Kidney tubule cell (primary cell): Measurements from ENCODE around the gene JKAMP.
"Not testable (repeated sequence)": the region's sequence is repeated elsewhere in the genome, so short reads cannot be mapped to it uniquely, and the experiment has no call there.

Source experiments
- DNase-seq: peaks from one replicate; pipeline ENCODE4 v3.0.0-alpha.2; 2018; ENCODE audit warnings: low spot score

JKAMP gene, protein sequence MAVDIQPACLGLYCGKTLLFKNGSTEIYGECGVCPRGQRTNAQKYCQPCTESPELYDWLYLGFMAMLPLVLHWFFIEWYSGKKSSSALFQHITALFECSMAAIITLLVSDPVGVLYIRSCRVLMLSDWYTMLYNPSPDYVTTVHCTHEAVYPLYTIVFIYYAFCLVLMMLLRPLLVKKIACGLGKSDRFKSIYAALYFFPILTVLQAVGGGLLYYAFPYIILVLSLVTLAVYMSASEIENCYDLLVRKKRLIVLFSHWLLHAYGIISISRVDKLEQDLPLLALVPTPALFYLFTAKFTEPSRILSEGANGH

DNA sequence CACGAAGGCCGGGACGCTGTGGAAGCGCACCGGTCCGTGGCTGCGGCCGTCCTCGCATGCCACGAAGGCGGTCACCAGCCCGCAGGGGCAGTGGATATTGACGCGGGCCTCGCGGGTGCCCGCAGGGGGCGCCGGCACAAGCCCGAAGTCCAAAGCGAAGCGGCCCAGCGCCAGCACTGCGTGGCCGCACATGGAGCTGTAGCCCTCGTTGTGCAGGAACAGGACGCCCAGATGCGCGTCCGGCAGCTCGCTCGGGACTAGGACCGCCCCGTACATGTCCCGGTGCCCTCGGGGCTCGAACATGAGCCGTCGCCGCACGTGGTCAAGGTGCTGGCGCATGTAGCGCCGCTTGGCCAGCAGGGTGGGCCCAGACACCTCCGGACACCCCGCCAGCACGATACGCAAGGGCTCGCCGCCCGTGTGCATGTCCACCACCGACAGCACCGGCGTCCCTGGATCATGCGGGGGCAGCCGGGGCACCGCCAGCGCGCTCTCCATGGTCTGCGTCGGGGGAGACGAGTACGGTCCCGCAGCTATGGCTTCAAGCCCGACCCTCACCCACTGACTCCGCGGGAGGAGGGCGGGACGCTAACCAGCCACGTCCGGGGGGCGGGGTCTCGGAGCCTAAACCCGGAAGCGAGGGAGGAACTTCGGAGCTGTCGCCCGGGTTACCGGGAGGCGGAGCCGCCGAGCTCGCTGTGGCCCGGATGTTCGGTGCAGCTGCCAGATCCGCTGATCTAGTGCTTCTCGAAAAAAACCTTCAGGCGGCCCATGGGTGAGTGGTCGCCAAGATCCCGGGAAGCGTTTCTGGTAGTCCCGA lies at the start of gene JKAMP, which contains the start of gene L3HYPDH:
Gene JKAMP, plus strand, starts transcription at position 699 of the 820 bp plus-strand sequence. Its CDS starts 73 bp downstream, at position 772.
Gene L3HYPDH, minus strand, starts transcription at position 590 of the 820 bp plus-strand sequence. Its CDS starts 92 bp downstream, at position 498.
- DNase-seq = peak; percentile 96

DNA sequence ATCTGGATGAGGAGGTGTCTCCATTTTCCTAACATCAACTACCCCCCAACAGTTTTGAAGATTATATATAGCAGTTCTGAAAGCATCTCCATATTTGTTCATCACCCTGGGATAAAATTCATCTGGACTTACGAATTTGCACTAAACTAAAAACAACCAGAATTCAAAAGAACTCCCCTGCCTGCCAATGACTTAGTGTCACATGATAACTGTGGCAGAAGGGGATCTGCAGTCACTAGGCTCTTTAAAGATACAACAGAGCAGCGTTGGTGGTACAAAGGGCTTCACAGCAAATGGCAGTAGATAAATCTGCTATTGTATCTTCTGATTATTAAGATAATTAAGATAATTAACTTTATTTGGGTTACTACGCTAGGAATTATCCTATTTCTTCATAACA lies 49.2 kb upstream of the JKAMP start:
- no peak for DNase-seq

DNA sequence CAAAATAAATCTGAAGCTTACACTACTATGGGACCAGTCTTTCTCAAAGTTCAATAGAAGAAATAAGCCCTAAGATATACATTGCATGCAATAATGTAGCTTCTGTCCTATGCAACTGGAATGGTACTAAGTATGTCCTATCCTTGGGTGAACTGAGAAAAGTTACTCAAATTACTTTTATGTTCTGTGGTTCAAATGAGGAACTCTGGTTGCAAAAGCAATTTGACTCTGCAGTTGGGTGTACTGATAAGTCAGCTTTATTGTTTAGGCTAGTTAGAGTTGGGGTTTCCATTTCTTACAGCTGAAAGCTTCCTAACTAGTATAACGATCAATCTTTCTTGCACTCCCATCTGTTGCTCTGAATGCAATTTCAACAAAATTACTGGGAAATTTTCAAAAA lies 48.3 kb upstream of the JKAMP start:
- no peak for DNase-seq

DNA sequence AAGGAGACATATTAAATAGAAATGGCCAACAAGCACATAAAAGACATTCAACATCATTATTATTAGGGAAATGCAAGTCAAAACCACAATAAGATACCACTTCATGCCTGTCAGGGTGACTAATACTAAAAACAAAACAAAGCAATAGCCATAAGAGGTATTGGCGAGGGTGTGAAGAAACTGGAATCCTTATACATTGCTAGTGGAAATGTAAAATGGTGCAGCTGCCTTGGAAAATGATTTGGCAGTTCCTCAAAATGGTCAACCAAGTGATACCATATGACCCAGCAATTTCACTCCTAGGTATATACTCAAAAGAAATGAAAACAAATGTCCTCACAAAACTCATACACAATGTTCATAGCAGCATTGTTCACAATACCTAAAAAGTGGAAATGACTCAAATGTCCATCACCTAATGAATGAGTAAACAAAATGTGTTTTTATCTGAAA lies 46.1 kb upstream of the JKAMP start:
- peak; percentile 26 for DNase-seq

DNA sequence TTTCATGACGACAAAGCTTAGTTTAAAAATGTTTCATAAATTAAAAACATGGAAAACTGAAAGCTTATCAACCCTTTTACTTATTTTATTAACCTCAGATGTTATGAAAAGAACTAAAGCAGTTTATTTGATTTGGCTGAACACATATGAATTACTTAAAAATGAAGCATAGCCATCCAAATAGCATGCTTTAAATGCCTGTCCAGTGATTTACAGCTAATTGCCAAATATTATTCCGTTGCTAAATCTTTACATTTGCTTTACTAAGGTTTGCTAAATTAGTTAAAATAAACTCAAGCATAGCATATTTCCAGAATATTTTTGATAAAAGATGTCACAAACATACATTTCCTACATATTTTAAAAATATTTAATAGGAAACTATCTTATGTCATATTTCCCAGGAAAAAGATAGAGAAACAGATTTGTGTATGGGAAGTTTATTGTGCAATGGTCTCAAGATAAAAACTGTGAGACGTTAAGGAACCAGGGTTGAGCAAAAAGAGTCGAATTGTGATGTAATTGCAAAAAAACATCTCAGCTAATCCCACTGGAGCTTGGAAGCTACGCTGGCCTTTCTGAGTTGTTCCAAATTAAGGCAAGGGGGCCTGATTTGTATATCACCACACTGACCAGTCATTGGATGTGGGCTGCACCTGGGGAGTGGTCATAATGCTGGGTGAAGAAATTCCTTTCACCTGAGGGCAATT lies 44.9 kb upstream of the JKAMP start:
- DNase-seq = no peak

DNA sequence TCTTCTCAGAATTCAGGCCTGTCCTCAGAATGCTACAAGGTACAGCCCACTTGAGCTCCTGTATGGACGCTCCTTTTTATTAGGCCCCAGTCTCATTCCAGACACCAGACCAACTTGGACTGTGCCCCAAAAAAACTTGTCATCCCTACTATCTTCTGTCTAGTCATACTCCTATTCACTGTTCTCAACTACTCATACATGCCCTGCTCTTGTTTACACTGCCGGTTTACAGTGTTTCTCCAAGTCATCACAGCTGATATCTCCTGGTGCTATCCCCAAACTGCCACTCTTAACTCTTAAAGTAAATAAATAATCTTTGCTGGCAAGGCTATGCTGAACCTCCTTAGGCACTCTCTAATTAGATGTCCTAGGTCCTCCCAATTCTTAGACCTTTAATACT lies 35.6 kb upstream of the JKAMP start:
- DNase-seq = not testable (repeated sequence)

DNA sequence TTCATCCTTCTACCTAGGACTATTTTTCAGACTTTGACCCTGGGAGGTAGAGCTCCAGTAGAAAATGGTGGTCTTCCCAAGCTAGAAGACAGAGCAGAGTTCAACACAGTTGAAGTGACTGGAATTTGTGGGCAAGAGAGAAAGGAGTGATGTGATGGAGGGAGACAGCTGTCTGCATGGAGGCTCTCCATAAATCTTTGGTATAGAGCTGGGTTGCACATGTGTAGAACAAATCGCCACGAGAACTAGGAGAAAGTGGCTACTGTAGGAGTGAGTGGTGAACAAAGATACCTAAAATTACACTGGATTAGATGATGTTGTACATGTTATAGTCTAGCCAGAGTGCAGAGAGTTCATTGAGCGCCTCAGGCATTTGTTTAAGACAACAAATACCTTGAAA lies 33.6 kb upstream of the JKAMP start:
- DNase-seq = no peak

DNA sequence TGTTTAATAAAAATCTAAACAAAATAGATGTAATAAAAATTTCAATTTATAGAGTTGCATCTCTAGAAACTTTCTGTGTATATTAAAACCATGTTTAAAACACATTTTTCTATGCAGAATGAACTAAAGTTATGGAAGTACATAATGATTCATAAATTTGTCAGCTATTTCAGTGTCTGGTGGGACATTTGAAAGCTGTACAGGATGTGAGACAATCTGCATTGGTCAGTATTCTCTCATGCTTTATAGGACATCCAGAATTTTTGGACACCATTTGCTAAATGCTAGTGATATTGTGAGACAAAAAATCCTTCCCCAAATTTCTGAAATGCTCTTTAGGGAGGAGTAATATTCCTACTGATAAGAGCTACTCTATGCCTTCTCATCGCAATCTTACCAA lies 32.5 kb upstream of the JKAMP start:
- no peak for DNase-seq

DNA sequence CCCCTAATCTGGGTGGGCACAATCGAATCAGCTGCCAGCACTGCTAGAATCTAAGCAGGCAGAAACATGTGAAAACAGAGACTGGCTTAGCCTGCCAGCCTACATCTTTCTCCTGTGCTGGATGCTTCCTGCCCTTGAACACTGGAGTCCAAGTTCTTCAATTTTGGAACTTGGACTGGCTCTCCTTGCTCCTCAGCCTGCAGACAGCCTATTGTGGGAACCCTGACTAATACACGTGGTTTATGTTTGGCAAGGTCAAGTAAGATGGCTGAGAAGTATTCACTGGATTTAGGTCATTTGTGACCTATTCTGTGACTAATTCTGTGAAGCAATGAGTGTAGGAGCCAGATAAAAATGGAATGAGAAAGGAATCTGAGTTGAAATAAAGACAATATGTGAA lies 30.2 kb upstream of the JKAMP start:
- peak; percentile 85 for DNase-seq

DNA sequence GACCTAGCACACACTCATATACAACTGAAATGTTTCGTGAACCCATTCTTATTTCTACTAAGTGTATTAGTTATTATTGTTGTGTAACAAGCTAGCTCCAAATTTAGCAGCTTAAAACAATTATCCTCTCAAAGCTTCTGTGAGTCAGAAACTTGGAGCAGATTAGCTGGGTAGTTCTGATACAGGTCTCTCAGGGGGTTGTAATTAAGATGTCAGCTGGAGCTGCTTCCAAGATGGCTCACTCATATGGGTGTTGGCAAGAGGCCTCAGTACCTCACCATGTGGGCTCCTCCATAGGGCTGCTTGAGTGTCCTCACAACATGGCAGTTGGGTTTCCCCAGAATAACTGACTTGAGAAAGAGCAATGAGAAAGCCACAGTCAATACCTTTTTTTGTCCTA lies 28.9 kb upstream of the JKAMP start:
- no peak for DNase-seq

DNA sequence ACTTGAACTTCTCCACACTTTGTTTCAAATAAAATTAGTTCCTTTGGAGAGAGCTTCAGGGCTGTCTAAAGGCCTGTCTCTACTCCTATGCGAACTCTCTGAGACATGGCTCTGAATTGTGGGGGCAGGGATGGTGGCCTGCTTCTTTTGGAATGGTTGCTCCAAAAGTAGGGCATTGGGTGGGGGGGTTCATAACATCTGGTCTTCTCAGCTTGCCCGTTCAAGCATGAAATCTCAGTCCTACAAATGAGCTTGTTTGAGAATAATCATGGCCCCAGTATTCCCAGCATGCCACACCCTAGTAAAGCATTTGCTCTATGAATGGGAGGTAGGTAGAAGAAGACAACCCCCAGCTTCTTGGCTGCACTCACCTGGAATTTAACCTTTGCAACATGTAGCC lies 25.8 kb upstream of the JKAMP start:
- no peak for DNase-seq

DNA sequence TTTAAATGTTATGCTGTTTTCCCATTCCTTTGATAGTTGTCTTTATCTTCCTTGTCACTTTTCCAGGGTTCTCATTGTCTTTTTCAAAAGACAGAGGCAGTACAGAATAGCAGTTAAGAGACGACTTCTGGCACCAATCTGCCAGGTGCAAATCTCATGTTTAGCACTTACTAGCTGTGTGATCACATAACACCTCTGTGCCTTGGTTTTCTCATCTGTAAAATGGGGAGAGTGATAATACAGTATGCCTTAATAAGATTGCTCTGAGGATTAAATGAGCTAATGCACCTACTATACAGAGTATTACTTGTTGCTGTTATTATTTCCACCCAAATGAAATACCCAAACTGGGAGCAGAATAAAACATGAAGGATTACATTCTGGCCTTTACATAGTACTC lies 23.9 kb upstream of the JKAMP start:
- no peak for DNase-seq

DNA sequence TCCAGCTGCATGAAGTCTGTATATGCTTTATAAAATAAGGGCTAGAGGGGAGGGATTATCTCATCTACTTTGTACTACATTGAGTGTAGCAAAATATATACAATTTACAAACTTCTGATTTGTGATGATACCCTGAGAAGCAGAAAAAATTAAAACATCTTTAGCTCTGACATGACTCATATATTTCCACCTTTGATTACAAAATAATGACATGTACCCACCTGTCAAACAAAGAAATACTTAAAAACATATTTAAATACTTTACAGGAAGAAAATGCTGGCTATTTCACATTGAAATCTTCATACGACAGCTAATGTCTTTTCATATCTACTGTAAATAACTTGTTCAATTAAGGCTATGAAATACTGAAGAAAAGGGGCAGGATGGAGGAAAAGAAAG lies 22.4 kb upstream of the JKAMP start:
- DNase-seq = no peak

DNA sequence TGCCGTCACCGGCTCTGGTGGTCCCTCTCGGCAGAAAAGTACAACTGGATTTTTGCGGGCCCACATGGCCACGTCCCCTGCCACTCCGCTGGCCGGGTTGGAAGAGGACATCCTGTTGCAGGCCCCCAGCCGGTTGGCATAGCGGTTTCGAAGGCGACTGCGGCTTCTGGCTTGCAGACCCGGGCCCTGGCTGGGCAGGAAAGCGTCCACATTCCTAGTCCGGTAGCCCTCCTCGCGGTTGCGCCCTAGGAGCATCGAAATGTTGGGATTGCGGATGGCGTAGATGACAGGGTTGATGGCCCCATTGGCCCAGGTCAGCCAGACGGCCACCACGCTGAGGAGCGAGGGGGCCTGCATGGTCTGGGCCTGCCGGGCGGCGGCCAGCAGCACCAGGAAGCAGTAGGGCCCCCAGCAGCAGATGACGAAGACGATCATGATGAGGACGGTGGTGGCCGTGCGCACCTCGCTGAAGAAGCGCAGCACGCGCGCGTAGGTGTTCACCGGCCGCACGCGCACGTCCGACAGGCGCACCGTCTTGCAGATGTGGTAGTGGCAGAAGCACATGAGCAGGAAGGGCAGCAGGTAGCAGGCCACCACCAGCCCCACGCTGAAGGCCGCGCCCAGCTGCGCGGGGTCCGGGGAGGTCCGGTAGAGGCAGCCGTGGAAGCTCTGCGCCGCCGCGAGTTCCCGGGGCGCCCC lies 20.4 kb upstream of the JKAMP start:
- peak; percentile 25 for DNase-seq

DNA sequence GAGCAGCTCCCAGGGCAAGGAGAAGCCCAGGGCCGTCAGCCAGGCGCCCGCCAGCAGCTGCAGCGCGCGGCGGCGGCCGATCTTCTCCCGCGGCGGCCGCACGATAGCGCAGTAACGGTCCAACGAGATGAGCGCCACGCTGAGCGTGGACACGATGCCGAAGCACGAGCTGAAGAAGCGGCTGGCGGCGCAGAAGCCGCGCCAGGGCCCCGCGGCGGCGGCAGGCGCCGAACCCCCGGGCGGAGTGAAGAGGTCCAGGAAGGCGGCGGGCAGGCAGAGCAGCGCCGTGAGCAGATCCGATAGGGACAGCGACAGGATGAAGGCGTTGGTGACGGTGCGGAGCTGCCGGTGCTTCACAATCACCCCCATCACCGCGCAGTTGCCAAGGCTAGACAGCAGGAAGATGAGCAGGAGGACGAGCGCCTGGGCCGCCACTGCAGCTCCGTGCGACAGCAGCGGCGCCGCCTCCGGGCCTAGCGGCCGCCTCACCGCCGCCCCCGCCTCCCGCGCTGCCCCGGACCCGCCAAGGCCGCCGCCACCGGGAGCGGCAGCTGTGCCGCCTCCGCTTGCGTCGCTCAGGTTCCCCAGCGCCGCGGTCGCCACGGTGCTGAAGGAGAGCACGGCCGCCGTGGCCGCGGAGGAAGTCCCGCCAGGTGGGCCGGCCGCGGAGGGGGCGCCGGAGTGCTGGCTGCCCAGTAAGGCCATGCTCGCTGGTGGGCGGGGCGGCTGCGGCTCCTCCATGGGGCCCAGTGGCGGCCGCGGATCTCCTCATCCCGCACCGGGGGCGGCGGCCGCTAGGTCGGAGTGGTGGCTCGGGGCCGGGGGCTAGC lies 19.6 kb upstream of the JKAMP start:
- DNase-seq = peak; percentile 60

DNA sequence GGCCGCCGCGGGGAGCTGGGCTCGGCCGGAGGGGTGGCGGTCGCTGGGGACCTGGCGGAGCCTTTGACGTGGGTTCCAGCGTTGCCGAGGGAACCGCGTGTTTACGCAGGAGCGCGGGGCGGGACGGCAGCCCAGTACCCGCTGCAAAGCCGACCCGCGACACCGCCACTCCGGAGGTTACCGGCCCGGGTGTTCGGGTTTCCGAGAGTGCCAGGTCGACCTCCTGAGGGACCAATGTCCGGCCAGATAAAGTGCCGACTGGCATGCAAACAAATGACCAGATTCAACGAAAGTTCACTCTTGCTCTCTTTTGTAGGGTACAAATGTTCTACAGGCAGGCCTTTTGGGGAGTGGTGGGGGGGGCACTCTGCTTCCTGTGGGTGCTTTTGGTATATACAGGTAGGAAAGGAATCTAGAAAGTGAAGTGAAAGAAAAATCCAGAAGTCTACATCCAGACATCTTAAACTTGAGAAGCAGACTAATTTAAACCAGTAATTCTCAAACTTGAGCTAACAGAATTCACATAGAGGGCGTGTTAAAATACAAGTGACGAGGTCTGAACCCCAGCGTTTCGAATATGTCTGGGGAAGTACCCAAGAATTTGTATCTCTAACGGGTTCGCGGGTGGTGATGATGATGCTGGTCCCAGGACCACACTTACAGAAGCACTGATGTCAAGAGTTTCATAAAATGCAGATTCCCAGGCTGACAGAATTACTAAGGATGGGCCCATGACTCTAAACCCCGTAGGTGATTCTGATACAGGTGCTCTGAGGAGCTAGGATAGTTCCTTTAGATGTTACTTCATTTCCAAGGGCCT lies 18.8 kb upstream of the JKAMP start, which contains the start of gene GPR135:
Gene GPR135, minus strand, starts transcription at position 65 of the 820 bp plus-strand sequence. CDS start 154 bp downstream, outside the sequence.
- no peak for DNase-seq

DNA sequence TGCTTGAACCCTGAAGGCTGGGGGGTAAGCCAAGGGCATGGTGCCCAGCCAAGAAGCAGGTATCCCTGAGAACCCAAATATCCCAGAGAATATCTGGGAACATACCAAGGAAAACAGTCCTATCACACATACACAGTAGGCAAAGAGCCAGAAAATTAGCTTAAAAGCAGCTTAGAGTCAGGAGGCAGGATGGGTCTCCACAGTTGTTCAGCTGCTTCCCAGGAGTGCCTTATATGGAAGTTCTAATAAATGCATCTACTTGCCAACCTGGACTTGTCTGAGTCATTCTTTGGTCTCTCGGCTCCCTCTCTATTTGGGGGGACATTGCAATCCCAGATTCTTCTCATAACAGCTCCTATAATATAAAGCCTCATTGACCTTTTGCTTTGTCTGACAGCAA lies 10.1 kb upstream of the JKAMP start:
- peak; percentile 69 for DNase-seq

DNA sequence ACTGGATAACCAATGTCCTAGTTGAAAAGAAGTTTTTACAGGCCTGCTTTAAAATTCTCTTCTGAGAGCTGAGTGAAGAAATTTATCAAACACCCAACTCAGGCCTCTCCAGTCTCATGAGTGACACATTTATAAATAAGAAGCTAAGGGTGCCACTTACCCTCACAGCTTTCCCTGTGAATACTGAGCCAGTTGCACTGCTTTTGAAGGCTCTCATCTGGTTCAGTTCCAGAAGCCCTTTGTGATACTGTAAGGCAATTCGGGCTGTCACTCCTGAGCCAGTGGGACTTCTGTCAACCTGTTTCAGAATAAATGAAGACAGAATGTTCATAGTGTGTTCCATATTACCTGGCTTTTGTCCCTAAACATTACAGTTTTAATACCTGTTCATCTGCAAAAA lies 8.6 kb upstream of the JKAMP start:
- no peak for DNase-seq

DNA sequence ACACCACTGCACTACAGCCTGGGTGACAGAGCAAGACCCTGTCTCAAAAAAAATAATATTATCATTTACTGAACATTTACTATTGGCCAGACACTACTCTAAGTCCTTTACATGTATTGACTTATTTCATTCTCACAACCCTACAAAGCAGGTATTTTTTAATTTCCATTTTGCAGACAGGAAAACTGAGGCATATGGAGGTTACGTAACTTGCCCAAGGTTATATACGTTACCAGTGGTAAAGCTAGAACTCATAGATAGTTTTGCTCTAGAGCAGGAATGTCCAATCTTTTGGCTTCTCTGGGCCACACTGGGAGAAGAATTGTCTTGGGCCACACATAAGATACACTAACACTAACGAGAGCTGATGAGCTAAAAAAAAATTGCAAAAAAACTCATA lies 5.8 kb upstream of the JKAMP start:
- DNase-seq = no peak

DNA sequence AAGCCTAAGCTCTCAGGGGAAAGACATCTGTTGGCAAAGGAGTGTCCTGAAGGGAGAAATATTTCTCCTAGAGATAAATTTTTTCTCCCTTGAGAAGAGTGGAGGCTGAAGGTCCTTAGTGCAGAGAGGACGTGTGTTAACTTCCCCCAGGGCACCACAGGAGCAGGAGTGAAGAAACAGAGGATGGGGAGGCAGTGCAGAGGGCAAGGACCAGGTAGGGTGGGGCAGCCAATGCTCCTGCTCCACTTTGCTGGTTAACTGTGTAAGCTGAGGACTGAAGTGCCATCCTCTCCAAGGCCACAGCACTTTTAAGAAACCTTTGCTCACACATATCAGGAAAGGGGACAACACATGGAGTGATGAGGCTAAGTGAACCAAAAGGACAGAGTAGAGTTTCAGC lies 4.2 kb upstream of the JKAMP start:
- no peak for DNase-seq
